Stimulated activated CD4-positive, alpha-beta T cell treated with anti-CD3 and anti-CD28 coated beads, Interleukin-1b, Interleukin-23, amount 100 ng/mL, for 24 hours (primary cell): Measurements from ENCODE around the gene JAGN1.
"Not testable (repeated sequence)": the region's sequence is repeated elsewhere in the genome, so short reads cannot be mapped to it uniquely, and the experiment has no call there.

ENCODE experiments used
- DNase-seq, 4 experiments: peaks; one replicate each; pipeline ENCODE4 v3.0.0-alpha.2; 2020; ENCODE audit warnings: low read depth in 4 of 4, low spot score in 1 of 4

The JAGN1 gene

DNA sequence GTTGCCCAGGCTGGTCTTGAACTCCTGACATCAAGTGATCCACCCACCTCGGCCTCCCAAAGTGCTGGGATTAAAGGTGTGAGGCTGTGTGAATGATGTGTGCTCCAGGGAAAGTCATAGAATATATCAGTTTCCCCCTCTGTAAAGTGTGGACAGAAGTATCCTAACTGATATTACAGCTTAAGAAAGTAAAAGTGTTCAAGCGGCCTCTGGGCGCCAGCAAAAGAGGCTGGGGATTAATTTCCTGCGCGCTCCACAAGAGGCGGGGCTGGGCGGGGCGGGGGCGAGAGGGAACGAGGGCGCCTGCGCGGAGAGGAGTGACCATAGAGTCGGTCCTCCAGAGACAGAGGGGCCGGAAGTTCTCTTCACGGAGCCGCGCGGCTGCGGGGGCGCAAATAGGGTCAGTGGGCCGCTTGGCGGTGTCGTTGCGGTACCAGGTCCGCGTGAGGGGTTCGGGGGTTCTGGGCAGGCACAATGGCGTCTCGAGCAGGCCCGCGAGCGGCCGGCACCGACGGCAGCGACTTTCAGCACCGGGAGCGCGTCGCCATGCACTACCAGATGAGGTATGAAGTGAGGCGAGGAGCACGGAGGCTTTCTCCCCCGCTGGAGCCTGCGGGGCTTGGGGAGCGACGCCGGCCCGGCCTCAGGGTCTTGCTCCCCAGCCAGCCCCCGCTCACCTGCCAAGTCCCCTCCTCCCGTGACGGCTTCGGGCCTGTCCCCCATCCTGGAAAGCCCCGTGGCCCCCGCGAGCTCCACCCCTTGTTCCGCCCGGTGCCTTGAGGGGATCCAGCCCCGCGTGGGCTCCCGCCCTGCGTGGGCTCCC, at the start of gene JAGN1:
JAGN1 (plus strand) TSS at position 362 of the 823 bp plus-strand sequence; CDS start at position 475, 113 bp downstream.
- DNase-seq = peak; percentile 67 to 93 (median 84)

DNA sequence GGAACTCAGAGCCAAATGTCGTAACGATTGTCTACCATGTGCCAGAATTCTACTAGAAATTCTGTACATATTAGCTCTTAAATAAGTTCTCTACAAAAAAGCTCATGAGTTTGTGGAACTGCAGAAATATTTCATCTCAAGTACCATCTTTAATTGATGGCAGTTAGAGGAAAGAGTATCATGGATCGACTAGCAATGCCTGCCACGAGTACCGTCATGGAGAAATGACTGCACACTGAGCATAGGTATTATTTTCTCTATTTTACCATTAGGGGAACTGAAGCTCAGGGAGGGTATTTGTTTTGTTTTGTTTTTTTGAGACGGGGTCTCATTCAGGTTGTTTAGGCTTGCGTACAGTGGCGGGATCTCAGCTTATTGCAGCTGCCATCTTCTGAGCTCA, 49.4 kb upstream of the JAGN1 start:
- no peak for DNase-seq

DNA sequence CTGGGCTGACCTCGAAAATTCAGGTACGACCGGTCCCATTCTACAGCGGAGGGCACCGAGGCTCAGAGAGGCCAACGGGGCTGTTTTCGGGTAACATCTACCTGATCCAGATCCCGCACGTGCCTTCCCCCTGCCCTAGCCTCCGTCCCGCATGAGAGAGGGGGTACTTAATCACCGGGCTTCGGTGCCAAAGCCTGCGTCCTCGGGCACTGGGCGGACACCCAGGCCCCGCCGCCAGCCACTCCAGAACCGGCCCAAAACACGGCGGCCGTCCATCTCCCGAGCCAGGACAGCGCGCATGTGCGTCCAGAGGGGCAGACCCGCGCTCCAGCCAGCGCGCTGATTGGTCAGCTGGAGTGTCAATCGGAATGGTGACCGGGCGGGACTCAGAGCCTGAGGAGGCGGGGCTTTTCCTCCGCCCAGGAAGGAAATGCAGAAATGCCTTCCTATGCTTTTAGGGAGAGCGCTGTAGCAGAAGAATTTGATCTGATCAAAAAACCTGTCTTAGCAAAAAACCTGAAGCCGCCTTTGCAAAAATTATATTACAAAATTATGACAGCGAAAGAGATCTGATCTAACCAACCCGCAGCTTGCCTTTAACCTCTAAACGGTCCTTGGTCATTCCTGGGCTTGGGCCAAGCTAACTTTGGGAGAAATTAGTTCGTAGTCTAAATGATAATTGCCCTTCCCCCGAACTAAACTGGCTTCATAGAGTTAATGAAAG, 46.5 kb upstream of the JAGN1 start, which contains the start of gene RPUSD3:
RPUSD3 (minus strand) TSS at position 294 of the 724 bp plus-strand sequence; CDS start at position 276, 18 bp downstream.
- DNase-seq = peak; percentile 90 to 96 (median 94)

DNA sequence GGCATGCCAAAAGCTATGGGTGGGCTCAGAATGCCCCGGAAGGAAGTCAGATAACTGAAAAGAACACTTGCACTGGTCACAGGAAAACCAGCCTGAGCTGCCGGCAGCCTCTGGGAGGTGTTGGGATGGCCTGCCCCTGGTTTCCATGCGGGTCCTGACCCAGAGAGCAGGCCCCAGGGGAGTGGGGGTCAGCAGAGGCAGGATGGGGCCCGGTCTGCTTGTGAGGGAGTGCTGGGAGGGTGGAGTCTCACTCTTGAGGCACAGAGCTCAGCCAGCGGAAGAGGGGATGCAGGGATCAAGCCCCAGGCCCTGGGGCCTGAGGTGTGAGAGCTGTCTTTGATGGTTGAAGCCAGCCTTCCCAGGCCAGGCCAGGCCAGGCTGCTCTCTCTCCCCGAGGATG, 44.2 kb upstream of the JAGN1 start:
- DNase-seq = no peak

DNA sequence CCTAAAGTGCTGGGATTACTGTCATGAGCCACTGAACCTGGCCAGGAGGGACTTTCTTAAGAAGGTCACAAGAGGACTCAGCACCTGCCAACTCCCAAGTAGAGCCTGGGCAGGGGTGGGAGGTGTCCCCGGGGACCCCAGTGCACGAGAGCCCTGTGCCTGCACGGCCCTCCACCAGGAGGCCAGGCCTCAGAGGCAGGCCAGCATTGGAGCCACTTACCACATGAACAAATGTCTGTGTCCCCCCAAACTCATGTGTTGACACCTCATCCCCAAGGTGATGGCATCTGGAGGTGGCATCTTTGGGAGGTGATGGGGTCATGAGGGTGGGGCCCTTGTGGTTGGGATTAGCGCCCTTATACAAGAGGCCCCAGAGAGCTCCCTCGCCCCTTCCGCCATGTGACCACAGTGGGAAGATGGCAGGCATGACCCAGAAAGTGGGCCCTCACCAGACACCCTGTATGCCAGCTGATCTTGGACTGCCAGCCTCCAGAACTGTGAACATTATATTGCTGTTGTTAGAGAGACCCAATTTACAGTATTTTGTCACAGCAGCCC, 43.4 kb upstream of the JAGN1 start:
- no peak for DNase-seq

DNA sequence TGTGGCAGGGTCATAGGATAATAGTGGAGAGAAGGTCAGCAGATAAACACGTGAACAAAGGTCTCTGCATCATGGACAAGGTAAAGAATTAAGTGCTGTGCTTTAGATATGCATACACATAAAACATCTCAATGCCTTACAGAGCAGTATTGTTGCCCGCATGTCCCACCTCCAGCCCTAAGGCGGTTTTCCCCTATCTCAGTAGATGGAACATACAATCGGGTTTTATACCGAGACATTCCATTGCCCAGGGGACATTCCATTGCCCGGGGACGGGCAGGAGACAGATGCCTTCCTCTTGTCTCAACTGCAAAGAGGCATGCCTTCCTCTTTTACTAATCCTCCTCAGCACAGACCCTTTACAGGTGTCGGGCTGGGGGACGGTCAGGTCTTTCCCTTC, 42.5 kb upstream of the JAGN1 start:
- not testable (repeated sequence) for DNase-seq

DNA sequence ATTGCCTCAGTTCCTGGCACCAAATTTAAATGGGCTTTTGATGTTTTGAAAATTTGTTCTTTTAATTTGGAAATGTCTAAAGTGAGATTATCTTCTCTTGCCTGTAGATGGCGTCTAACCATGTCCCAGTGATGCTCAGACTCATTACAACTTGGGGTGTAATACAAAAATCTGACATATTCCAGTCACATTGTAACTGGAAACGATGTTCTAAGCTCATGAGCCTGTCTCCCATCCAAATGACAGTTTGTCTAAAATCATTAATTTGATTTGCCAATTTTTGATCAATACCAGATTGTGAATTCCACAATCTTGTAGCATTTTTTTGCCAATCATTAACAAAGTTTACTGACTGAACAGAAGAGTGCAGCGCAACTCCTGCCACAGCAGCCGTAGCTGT, 41.5 kb upstream of the JAGN1 start:
- DNase-seq = not testable (repeated sequence)

DNA sequence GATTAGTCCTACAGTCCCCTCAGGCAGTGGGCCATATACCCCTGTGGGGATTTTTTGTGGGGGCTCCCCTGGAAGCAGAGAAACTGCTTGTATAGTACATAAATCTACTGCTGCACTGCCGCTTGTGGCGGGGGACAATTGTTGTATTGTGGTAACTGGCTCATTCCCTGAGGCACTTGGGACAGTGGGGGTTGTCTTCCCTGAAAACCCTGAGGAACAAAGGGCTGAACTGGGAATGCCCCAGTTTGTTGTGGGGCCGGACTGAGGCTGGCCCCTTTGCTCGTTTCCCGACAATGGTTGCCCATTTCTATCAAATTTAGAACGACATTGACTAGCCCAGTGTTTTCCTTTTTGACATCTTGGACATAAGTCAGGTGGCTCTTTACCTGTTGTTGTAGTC, 39.0 kb upstream of the JAGN1 start:
- not testable (repeated sequence) for DNase-seq

DNA sequence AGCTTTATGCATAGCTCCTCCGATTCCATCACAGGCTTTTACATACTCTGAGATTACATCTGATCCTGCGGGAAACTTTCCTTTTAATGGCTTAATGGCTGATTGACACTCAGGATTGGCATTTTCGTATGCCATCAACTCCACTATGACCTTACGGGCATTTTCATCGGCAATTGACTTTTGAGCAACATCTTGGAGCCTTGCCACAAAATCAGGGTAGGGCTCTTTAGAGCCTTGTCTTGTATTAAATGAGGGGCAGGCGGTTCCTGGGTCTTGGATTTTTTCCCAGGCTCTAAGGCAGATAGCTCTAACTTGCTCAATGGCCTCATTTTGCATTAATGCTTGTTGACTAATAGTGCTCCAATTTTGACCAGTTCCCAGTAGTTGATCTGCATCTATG, 38.5 kb upstream of the JAGN1 start:
- not testable (repeated sequence) for DNase-seq

DNA sequence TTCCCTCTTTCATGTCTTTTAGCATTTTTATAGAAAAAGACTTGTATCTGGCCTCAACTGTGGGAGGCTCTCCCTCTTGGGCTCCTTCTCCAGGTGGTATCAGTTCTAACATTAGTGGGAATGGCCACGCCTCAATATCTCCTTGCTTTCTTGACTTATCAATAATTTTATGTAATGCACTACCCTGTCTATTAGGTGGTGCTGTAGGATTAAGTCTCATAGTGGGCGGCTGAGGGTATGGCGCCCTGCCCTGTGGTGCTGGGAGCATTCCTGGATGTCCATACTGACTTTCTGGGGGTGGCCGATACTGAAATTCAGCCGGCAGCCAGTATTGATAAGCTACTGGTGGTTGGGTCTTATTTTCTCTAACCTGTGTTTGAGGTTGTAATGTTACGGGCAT, 37.9 kb upstream of the JAGN1 start:
- no peak for DNase-seq

DNA sequence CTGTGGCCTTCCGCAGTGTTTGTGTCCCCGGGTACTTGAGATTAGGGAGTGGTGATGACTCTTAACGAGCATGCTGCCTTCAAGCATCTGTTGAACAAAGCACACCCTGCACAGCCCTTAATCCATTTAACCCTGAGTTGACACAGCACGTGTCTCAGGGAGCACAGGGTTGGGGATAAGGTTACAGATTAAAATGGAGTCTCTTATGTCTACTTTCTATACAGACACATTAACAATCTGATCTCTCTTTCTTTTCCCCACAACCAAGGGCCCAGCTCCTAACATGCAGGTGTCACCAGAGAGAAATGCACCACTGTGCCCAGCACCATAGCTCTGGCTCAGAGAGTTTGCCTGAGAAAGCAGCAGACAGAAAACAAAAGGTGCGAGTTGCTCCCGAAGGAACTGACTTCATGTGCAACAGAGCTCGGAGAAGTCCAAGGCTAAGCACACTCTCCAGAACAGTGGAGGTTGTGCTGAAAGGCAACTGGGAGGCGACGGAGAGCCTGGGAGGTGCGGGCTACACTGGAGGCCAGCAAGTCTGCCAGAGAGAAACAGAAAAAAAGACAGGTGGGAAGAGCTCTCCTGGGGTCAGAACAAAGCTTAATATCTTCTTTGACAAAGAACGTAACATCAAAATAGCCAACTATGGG, 36.0 kb upstream of the JAGN1 start:
- not testable (repeated sequence) for DNase-seq

DNA sequence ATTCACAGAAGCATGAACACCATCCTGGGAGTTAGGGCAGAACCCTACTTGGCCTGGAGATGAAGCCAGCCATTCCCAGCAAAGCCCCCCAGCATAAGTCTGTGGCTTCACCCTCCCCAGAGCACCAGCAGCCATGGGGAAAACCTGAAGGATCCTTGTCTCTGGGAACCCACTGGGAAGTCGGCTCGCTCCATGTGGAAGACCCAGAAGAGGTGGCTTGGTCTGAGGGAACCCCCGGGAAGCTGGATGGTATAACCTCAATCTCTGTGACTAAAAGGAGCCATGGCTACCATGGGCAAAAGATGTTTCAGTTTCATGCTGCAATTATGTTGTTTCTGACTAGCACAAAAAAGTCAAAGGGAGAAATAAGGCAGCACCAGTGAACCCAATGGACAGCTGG, 34.8 kb upstream of the JAGN1 start:
- DNase-seq = no peak

DNA sequence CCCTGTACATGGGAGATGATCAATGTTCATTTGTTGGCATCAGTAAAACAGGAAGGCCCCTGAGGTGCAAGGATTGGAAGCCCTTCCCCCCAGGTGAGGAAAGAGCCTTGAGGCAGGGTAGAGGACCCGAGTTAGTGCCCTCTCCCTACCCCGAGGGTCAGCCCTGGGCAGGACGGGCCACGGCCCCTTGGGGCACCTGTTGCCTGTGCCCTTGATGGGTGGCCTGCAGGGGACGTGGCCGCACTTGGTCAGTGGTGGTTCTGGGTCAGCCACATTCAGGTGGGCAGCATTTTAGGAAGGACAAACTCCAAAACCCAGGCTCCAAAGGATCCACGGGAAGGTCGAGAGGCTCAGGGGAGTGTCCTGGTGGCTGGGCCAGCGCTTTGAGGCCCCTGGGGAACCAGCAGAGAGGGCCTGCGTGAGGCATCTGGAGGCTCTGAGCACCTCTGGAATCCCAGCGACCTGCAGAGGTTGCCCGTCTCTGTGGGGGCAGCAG, 30.8 kb upstream of the JAGN1 start:
- no peak for DNase-seq

DNA sequence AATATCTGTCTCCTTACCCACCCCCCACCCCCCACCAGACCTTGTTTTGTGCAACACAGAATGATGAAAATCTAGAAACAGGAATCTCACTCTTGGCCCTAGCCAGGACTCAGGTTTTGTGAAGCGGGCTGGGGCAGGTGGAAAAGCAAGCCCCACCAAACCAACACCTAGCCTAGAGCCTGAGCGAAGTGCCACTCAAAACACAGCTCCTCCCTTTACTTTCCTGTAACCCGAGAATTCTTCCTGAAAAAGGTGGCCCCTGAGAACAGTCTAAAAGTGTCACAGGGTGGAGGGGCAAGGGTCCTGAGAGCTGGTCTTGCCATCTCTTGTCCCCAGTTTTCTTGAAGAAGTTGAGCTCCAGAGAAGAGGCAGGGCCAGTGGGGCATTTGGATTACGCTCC, 29.2 kb upstream of the JAGN1 start:
- DNase-seq = no peak

DNA sequence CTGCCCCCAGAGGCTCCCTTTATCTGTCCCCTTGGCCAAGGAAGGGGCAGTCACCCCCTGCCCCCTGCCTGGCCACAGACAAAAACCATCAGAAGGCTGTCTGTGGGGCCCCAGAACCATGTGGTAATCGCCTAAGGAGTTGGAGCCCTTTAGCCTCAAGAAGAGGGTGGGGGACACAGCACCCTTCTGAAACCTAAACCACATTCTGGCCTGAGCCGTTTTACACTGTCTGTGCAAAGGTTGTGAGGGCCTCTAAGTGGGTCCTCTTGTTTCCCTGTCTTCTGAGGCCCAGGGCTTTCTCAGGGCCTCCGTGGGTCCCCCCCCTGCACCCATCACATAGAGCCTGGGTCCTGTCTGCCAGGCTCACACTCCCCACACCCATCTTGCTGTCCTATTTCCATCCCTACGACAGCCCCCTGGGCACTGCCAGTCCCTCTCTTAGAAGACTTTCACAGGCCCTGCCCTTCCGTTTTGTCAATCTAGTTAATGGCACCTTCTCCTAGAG, 28.7 kb upstream of the JAGN1 start:
- DNase-seq = no peak

DNA sequence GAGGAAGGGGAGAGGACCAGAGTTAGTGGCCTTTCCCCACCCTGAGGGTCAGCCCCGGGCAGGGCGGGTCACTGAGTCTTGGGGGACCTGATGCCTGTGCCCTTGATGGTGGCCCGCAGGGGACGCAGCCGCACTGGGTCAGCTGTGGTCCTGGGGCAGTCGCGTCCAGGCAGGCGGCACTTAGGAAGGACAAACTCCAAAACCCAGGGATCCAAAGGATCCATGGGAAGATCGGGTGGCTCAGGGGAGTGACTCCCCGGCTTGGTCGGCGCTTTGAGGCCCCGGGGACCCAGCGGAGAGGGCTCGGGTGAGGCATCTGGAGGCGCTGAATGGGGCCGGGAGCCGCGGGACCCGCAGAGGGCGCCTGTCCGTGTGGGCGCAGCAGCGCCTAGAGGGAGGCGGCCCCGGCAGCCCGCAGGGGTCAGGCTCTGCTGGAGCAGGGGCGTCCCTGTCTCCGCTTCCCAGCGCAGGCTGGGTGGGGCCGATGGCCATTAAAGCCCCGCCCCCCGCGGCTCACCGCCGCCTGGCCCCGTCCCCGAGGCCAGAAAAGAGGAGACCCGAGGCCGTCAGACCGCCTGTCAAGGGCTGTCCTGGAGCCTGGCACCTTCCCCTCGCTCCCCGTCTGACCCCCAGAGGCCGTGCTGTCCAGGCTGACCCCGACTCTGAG, 27.9 kb upstream of the JAGN1 start:
- DNase-seq = peak in 1 of 4 experiments; percentile 18

DNA sequence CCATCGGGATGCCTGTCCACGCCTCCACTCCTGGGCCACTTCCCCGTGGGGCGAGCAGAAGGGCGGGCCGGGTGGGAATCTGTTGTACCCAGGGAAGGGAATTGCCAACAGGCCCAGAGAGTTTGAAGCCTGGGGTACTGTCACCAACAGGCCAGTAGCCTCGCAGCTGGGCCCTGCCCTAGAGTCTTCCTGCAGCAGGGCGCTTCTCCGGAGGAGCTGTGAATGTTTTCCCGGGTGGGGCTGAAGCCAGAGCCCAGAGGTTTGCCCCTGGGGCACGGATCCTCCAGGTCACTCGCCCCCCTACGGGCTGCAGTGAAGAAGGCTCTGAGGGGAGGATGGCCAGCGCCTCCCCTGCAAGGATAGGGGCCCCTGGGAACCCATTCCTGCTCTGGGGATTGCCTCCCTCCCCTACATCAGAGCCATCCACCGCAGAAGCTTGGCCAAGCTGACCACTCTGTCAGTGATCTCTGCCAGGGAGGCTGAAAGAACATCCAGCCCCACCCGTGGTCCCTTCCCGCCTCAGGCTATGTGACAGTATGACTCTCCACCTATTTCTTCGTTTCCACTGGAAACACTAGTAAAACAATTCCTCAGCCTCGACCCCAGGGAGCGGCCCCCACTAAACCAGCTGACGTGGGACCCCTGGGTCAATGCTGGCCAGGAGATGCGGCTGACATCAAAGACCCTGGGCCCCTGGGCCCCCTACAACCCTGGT, 27.2 kb upstream of the JAGN1 start:
- no peak for DNase-seq

DNA sequence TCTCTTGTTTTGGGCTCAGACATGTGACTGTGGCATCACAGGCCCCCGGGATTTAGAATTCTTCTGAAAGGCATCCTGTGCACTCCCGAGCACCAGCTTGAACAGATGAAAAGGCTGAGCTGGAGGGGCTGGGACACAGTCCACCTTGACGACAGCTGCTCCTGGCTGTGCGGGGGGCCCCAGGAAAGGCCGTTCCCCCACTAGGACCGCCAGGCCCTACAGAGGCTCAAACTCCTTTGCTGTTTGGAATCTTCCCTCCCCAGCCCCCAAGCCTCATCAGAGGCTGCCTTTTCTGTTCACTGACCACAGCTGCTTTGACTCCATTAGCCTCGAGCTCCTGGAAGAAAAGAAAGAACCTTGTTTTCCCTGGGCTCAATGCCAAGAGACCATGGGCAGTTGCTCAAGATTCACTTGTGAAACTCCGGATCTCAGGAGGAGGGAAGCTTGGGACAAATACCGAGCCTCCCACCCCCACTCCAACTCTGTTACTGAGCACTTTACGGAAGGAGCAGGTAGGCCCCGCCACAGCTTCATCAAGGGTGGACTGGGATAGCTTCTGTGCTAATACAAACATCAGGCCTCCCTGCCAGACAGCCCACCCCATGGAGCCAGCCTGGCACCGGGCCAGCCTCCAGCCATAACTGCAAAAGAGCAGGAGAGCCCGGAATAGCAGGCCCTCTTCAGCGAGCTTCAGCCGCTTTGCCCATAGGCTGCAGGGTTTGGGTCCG, 26.0 kb upstream of the JAGN1 start:
- no peak for DNase-seq

DNA sequence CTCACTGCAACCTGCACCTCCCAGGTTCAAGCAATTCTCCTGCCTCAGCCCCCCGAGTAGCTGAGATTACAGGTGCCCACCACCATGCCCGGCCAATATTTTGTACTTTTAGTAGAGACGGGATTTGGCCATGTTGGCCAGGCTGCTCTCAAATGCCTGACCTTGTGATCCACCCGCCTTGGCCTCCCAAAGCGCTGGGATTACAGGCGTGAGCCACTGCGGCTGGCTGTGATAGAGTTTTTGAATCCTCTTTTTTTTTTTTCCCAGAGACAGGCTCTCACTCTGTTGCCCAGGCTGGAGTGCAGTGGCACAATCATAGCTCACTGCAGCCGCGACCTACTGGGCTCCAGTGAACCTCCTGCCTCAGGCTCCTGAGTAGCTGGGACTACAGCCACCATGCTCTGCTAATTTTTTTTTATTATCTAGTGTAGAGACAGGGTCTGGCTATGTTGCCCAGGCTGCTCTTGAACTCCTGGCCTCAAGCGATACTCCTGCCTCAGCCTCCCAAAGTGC, 25.2 kb upstream of the JAGN1 start:
- DNase-seq = not testable (repeated sequence)
